DOHH2 (cell line): ENCODE results near the gene MTR.

ENCODE experiments used
- CTCF ChIP-seq: fragments of 200-600 bp; sonication (generic); IDR thresholded peaks from one replicate; pipeline ENCODE4 v1.5.1; 2014; ENCODE audit warnings: antibody characterized with exemption, mild to moderate bottlenecking, low read depth, low read length; ENCODE audit not compliant: poor library complexity, severe bottlenecking
- EZH2phosphoT487 ChIP-seq: fragments of 200-600 bp; sonication (generic); IDR thresholded peaks from 2 replicates; pipeline ENCODE4 v1.6.1; 2017; ENCODE audit warnings: borderline replicate concordance, mild to moderate bottlenecking, antibody characterized with exemption, low read length, moderate library complexity, mixed read lengths

- TF ChIP-seq CTCF (no peak), EZH2phosphoT487 (no peak)
Observed at GRCh38 chr1:236773919-236774318, 21.2 kb upstream of the MTR start.
